Parathyroid adenoma (tissue), 2 donors: ENCODE data around the gene ASAP2.

Experiments
- H2AFZ ChIP-seq: fragments of 300-600 bp; sonication (generic); one replicate; pipeline ENCODE4 v1.7.0; 2017; ENCODE audit warnings: antibody characterized with exemption, mild to moderate bottlenecking
- H3K27ac ChIP-seq: fragments of 300-600 bp; sonication (generic); one replicate; pipeline ENCODE4 v1.7.0; 2017
- H3K27me3 ChIP-seq: fragments of 300-600 bp; sonication (generic); one replicate; pipeline ENCODE4 v1.7.0; 2017; ENCODE audit warnings: low read length; ENCODE audit not compliant: control insufficient read depth, insufficient read depth
- H3K36me3 ChIP-seq: fragments of 300-600 bp; sonication (generic); one replicate; pipeline ENCODE4 v1.7.0; 2017; ENCODE audit warnings: low read length; ENCODE audit not compliant: control insufficient read depth, insufficient read depth
- H3K4me1 ChIP-seq: fragments of 300-600 bp; sonication (generic); one replicate; pipeline ENCODE4 v1.7.0; 2017; ENCODE audit warnings: control low read depth
- H3K4me2 ChIP-seq: fragments of 300-600 bp; sonication (generic); one replicate; pipeline ENCODE4 v1.7.0; 2017; ENCODE audit warnings: low read length
- H3K4me3 ChIP-seq: fragments of 300-600 bp; sonication (generic); one replicate; pipeline ENCODE4 v1.7.0; 2017; ENCODE audit warnings: low read depth, low read length
- H3K79me2 ChIP-seq: fragments of 300-600 bp; sonication (generic); one replicate; pipeline ENCODE4 v1.7.0; 2017; ENCODE audit warnings: control low read depth
- H3K9ac ChIP-seq: fragments of 300-600 bp; sonication (generic); one replicate; pipeline ENCODE4 v1.7.0; 2017; ENCODE audit warnings: mild to moderate bottlenecking
- H3K9me3 ChIP-seq: fragments of 300-600 bp; sonication (generic); one replicate; pipeline ENCODE4 v1.7.0; 2017; ENCODE audit warnings: low read length; ENCODE audit not compliant: control insufficient read depth
- TF ChIP-seq, protein P1 (sequence below): fragments of 300-600 bp; sonication (generic); IDR thresholded peaks from one replicate; pipeline ENCODE4 v1.7.0; 2017; ENCODE audit warnings: antibody characterized with exemption, mild to moderate bottlenecking
- donor health status: primary hyperparathyroidism.

The ASAP2 gene

DNA sequence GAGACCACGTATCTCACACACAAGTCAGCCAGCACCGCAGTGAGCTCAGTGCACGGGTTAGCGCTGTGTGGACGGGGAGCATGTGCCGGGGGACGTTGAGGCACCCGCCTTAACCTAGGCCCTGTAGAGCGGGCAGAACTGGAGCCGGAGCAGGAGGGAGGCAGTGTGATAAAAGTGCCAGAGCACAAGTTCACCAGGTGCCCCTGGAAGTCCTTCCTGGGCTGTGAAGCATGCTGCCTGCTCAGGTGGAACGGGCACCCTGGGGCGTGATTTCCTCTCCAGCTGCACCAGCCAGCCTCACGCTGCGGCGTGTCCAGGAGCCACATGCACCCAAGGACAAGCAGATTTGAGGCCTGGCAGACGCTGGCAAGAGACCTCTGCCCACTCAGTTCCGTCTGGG lies 166.4 kb downstream of the ASAP2 start:
- Histone ChIP-seq H3K27me3 (no peaks in the 10 kb centered on the region), H3K4me1 (no peaks in the 10 kb centered on the region), H3K9me3 (no peaks in the 10 kb centered on the region), H3K27ac (no peak overlapping the region), H3K4me2 (no peak overlapping the region), H3K79me2 (no peaks in the 10 kb centered on the region), H3K9ac (no peak overlapping the region), H2AFZ (no peak overlapping the region), H3K4me3 (no peak overlapping the region), H3K36me3 (no peaks in the 10 kb centered on the region)
- TF ChIP-seq, protein P1, sequence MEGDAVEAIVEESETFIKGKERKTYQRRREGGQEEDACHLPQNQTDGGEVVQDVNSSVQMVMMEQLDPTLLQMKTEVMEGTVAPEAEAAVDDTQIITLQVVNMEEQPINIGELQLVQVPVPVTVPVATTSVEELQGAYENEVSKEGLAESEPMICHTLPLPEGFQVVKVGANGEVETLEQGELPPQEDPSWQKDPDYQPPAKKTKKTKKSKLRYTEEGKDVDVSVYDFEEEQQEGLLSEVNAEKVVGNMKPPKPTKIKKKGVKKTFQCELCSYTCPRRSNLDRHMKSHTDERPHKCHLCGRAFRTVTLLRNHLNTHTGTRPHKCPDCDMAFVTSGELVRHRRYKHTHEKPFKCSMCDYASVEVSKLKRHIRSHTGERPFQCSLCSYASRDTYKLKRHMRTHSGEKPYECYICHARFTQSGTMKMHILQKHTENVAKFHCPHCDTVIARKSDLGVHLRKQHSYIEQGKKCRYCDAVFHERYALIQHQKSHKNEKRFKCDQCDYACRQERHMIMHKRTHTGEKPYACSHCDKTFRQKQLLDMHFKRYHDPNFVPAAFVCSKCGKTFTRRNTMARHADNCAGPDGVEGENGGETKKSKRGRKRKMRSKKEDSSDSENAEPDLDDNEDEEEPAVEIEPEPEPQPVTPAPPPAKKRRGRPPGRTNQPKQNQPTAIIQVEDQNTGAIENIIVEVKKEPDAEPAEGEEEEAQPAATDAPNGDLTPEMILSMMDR: no peak

DNA sequence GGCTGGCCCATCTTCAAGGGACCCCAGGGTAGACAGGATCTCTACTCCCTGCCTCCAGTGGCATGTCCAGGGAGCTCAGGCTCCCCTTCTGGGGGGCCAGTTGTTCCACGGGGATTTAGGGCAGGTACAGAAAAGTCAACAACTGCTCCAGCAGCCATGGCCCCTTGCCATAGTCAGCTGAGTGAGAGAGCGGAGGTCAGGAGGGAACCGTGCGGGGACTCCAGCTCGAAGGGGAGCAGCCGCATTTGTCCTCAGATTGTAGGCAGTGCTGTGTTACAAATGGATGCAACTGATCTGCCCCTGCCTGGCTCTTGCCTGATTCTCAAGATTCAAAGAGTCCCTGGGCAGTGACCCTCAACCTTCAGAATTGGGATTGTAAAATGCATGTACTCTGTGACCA lies 166.9 kb downstream of the ASAP2 start:
- Histone ChIP-seq H3K79me2 (no peaks in the 10 kb centered on the region), H3K9me3 (no peaks in the 10 kb centered on the region), H3K4me2 (no peak overlapping the region), H3K27me3 (no peaks in the 10 kb centered on the region), H3K27ac (no peak overlapping the region), H2AFZ (no peak overlapping the region), H3K4me1 (no peaks in the 10 kb centered on the region), H3K4me3 (no peak overlapping the region), H3K36me3 (no peaks in the 10 kb centered on the region), H3K9ac (no peak overlapping the region)
- TF ChIP-seq, protein P1: no peak

DNA sequence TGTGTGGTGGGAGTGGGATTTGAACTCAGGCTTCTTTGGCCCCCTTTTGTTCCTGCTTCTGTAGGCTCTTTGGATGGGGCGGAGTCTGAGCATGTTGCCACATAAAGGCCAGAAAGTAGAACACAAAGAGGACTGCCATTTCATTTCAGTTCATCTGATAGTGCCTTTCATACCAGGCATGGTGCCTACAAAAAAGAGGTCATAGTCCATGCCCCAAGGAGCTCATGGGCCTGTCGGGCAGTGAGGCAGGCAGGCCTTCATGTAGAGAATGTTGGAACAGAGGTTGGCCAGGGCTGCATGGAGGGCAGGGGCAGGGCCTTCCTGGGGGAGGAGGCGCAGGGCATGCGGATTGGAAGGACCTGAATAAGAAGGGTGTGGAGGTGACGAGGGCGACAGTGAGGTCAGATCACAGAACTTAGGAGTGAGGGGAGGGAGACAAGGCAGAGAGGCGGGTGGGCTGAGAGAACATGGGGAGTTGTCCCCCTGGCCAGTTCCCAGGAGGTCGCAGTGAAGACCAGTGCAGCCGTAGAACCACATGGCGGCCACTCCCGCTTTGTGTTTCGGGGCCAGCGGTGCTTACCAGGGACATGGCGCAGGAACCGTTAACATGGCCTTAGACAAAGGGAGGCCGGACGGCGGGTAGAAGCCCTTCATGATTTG lies 167.6 kb downstream of the ASAP2 start:
- Histone ChIP-seq H3K4me2 (no peak overlapping the region), H3K79me2 (no peaks in the 10 kb centered on the region), H2AFZ (no peak overlapping the region), H3K9ac (no peak overlapping the region), H3K36me3 (no peaks in the 10 kb centered on the region), H3K4me1 (no peaks in the 10 kb centered on the region), H3K9me3 (no peaks in the 10 kb centered on the region), H3K27ac (no peak overlapping the region), H3K4me3 (no peak overlapping the region), H3K27me3 (no peaks in the 10 kb centered on the region)
- TF ChIP-seq, protein P1: no peak

DNA sequence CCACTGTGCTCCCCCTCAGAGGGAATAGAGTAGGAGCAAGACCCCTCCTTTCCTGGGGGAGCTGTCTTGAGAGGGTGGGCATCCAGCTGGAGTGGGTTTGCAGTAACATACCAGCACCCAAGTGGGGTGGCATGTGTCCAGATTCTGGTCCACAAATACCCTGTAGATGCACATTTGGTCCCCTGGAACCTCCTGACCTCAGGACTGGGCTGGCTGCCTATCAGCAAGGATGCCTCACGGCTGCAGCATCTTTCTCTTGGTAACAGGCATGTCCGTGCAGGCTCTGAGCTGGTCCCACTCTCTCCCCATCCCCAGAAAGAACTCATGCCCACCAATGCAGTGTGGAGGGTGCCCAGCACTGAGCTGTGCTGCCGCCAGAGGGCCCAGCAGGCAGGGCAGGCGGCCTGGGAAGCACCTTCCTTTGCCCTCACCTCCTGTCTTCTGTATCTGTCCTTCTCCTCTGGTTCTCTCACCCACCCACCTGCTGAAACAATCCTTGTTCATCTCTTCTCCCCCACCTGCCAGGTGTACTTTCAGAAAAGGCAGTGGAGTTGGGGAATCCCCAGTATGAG lies 169.3 kb downstream of the ASAP2 start:
- H3K27me3 ChIP-seq: no peaks in the 10 kb centered on the region
- H3K27ac ChIP-seq: no peak overlapping the region
- no peak overlapping the region for H3K4me2 ChIP-seq
- no peaks in the 10 kb centered on the region for H3K79me2 ChIP-seq
- TF ChIP-seq, protein P1: no peak
- H3K4me1 ChIP-seq: no peaks in the 10 kb centered on the region
- H3K9me3 ChIP-seq: no peaks in the 10 kb centered on the region
- H3K4me3 ChIP-seq: no peak overlapping the region
- no peaks in the 10 kb centered on the region for H3K36me3 ChIP-seq
- no peak overlapping the region for H3K9ac ChIP-seq
- H2AFZ ChIP-seq: no peak overlapping the region
